ENCODE measurements around the gene ARID1B.
A peak's percentile ranks its signal among the peaks of the same experiment; 100 is the strongest.

The ARID1B gene

DNA sequence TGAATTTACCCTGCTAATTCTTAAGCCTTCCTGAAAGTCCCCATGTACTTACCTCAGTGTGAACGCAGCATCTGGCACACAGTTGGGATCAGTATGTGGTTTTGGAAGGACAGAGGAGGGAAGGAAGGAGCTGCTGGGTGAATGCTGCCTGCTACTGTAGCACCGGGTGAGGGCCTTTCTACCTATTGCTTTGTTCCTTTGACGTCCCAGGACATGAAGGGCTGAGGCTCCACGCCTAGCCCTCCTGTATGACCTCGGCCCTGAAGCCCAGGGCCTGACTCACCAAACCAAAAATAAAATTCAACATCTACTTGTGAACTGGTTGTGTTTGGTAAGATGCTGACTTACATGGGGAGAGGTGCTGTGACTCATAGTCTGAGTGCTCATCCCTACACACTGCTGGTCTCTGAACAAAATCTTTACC, 51.1 kb downstream of the ARID1B start:
- no peak for DNase-seq

DNA sequence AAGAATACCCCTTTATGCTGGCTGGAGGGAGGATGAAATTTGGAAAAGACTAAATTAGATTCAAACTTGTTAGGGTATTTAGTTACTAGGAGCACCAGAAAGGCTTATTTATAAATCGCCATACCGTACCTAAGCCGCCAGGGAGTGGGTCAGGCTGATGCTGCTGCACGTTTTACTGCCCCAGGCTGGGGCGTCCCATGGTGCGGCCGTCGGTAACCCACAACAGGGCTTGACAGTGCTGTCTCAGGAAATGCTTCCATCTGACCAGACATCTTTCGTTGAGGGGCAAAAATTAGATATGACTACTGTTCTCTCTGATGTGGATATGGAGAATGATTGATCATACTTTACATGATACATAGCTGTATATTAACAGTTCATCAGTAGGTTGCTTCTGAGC, 52.9 kb downstream of the ARID1B start:
- no peak for DNase-seq

DNA sequence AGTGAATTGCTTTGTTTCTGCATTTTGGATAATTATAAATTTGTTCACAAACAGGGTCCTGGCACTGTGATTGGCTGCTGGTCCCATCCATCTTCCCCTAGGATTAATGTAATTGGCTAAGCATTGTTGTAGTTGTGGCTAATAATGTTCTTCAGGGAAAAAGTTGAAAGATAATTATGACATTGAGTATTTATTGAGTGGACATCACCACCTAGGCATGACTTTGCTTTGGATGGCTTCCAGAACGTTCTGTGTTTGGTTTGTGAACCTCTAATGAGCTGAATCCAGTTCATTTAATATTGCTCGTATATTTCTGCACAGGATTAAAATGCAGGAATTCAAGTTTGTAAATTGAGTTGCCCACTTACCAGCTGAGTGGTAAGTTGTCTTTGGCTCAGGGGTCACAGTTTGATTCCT, 55.1 kb downstream of the ARID1B start:
- DNase-seq, result peak; percentile 46

DNA sequence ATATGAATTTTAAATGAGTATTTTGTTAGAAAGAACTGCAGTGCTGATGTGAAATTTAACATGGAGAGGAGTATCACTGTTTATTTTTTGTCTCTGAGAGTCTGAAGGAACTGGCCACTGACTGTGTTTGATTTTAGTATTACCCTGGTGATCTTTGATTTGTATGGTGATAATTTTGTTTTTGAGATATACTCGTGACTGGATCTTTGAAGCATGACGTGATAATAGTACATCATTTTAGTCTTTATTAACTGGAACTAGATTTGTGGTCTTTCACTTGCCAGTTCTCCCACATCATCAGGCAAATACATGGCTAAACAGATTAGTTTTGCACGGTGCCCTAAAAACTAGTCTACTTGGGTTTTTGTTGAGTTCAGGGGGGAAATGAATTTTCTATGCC, 55.5 kb downstream of the ARID1B start:
- DNase-seq, result no peak

DNA sequence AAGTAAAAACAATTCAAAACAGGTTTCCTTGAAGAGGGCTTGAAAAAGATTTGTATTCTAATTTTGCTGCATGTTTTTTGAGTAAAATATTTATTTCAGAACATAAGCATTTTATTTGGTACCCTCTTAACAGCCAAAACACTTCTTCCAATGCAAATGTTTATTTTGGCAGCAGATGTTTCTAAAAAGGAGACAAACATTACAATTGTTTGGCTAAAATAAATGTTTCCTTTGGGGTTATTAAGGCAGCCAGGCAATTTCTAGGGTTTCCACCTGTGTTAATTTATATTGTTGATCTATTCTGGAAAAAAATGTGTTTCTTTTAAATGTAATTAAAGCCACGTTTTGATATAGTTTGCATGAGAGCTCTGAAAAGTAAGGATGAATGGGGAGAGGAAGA, 56.6 kb downstream of the ARID1B start:
- DNase-seq, result peak; percentile 2

DNA sequence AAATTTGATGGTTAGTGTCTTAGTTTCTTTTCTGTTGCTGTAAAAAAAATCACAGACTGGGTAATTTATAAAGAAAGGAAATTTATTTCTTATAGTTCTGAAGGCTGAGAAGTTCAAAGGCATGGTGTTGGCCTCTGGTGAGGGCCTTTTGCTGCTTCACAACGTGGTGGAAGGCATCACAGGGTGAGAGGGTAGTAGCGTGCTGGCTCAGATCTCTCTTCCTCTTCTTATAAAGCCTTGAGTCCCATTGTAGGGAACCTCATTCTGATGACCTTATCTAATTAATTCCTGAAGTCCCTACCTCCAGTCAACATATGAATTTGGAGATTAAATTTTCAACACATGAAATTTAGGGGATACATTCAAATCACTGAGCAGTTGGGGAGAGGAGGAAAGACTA, 62.0 kb downstream of the ARID1B start:
- no peak for DNase-seq

DNA sequence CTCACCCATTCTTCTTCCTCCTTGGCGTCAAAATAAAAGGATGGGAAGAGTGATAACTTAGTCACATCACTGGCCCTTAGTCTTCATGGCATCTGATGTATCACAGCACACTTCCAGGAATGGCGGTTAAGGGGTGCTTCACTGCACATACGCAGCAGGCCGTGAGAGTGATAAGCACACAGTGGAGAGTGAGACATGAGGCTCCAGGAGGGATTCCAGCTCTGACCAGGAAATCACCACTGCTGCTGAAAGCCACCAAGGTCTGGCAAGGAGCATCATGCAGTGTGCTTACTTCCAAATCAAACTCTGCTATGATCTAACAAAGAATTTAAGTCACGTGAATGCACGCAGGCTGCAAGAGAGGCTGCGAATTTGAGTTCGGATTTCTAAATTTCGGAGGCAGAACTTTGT, 62.4 kb downstream of the ARID1B start:
- no peak for DNase-seq

DNA sequence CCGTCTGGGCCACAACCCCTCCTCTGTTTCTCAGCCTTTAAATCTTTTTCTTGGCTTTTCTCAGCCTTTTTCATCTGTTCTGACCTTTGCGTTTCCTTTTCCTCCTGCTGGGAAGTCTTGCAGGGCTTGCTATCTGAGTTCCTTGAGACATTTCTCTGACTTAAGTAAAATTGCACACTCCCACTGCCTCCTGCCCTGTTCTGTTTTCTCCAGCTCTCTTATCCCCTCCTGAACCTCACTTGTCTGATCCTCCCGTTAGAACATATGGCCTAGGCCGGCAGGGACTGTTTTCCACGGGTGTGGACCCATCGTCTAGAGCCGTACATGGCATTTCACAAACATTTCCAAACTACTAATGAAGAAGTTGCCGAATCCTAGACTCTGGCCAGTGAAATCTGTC, 63.0 kb downstream of the ARID1B start:
- DNase-seq, result no peak

DNA sequence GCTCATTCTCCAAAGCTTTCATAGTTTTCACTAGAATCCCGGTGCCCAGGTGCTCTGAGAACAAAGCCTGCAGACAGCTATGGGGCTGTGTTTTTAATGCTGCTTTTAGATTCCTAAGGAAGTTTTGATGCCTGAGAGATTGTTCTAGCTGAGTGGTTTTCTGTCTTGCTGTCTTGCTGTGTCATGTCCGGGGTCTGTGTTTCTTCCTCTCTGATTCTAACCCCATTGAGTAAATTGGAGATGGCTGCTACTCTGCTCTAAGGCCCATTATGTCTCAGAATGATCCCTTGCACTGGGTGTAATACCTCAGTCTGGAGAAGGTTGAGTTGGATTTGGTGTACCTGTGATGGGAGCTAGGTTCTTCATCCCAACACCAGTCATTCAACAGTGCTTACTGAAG, 63.4 kb downstream of the ARID1B start:
- no peak for DNase-seq

DNA sequence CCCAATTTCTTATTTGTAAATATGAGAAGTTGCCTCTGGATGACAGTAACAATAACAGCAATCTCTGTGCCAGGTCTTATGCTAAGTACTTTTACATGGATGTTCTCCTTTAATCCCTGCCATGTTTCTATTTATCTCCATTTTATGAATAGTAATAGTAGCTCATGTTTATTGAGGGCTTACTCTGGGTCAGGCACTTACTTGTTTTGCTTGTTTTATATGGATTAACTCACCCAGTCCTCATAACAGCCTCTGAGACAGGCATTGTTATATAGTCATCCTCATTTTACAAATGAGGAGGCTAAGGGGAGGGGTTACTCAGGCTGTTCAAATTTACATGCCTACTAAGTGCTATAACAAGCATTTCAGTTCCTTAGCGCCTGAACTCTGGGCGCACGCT, 64.3 kb downstream of the ARID1B start:
- DNase-seq, result no peak

DNA sequence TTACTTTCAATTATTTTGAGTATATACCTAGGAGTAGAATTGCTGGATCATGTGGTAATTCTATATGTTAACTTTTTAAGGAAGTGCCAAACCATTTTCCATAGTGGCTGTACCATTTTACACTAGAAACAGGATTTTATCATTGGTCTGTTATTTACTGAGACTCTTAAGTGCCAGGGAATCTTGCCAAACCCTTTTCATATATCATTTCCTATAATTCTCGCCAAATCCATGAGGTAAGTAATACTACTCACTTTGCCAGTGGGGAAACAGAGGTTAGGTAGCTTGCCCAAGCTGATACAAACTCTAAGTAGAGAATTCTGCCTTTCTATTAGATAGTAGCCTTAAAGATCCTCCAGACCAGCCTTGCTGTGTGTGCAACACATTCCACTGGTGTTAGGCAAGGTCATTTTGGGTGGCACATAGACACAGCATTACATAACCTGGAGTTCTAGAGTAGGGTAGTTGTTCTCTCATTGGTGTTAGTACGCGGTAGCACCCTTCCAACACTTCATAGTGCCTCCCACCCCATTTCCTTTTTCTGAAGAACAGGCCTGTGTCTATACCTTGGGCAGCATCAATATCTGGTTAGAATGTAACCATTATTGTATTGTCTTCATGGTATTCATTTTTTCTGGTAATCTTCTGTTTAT, 65.5 kb downstream of the ARID1B start:
- no peak for DNase-seq

DNA sequence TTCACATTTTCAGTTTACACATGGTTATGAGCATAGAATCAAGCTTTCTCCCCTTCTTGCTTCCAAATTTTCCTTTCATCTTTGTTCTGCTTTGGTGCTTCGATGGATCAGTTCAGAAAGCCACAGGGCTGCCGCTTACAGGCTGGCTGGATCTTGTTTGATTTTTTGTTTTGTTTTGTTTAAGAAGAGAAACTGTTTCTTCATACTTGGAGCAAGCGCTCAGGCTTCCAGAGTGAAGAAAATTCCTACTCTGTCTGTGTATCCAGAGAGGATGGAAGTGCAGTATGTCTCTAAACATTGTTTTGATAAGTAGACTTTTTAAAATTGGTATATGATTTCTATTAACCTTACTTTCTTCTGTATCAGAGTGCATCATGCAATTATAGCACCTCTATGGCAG, 66.9 kb downstream of the ARID1B start:
- DNase-seq, result no peak

DNA sequence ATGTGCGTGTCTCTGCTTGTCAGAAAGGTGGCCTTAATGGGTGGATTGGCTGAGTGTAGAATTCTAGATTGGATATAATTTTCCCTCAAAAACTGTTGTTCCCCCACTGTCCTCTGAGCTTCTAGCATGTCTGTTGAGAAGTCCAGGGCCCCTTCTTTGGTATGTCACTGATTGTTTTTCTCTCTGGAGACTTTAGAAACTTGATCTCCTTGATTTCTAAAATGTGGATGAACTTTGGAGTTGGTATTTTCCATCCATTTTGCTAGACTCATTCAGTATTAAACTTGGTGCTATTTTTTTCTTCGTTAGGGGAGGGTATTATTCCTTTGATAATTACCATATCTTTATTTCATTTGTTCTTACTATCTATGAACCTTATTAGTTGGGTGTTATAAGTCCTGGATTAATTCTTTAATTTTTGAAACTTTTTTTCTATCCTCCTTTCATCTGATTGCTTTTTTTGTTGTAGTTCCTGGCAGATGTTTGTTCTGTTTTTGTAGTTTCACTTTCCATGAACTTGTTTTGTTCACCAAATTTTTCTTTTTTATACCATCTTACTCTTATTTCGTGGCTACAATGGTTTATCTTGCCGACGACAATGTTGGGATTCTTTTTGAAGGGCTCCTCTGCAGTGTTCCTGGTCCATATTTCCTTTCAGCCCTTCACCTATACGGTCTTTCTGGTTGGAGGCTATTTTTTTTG, 68.4 kb downstream of the ARID1B start:
- DNase-seq, result no peak

DNA sequence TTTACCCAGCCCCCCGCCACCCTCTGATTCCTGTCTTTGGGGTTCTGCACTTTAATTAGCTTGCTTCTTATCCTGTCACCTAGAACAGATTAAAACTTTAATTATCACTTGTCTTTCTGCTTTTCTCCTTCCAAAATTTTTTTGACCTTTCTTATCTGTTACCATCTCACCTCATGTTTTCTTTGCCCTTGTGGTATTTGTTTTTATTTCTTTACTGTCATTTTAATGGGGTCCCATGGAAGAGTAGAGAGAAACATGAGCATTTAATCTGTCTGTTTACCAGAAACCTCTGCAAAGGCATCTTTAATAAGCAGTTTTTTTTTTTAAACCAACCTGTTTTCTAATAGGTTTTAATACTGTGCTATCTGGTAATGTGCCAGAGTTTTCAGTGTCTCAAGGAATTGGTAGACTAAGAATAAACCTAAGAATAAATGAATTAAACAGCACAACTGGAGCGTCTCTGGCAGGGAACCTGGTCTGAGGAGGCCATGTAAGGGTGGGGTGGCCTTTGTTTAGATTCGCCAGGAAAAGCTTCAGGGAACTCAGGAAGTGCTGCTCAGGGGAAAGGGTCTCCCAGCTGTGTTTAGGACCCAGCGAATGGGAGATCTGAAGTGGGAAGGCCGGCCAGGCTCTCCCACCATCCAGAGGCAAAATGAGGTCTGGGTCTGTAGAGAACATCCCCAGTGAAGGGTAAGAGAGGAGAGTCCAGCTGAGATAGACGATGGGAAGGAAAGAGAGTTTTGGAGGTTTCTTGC, 69.8 kb downstream of the ARID1B start:
- DNase-seq, result no peak

DNA sequence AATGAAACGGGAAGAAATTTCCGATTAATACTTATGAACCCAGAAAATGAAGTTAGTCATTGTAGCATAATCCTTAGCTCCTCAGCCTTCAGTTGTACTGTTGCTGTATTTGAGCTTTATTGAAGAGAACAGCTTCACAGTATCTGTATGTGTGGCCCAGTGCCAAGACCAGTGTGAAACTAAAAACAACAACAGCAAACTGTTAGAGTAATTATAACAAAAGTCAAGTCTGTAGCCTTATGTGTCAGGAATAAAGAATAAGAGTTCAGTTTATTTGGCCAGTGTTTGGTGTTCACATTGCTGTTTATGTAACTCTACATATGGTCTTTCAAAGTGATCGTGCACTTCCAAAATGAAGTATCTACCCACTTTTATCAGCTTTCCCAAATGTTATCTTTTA, 70.9 kb downstream of the ARID1B start:
- no peak for DNase-seq

DNA sequence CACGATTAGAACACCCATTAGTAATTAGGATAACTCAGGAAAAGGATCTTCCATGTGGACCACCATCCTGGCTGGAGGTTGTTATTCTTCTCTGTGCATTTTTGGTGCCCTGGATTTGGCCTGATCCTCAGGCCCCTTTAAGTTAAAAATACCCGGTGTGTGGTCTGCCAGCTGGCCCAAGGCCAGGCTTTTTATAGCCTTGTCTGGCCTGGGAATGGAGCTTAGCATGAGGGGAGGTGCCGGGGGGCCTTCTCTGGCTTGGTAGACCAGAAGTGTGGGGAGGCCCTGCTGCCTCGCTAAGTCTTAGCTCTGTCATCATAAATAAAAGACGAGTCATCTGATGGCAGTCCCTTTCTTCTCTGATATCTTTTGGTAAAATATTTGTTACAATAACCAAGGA, 71.4 kb downstream of the ARID1B start:
- no peak for DNase-seq

DNA sequence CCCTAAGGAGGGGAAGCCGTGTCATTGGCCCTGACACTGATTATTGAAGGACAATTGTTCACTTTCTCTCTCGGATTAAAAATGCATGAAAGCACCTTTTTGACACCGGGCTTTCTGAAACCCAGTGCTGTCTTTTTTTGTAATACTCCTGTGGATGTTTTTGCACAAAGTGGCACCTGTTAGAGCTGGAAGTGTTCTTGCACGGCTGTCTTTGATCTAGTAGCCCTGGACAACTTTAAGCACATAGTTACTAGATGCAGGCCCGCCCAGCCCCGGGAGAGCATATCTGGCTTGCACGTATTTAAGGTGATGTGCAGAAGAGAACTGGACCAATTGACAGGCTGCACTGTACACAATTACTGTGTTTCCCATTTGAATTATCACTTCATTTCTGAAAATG, 72.6 kb downstream of the ARID1B start:
- no peak for DNase-seq

DNA sequence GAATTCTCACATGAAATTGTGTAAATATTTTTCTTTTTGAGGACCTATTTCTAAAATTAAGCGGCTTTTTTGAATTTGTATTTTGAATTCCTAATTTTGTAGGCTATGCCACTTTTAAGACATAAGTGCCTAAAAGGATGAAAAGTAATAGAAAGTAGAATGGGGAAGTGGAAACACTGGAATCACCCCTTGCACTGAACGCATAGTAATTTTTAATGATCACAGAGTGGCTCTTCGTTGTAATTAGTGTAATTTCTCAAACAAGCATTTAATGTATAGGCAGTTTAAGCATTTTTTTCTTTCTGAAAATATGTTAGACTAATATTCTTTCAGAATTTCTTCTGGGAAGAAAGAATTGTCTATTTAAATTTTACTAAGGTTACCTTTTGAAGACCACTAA, 73.2 kb downstream of the ARID1B start:
- no peak for DNase-seq

DNA sequence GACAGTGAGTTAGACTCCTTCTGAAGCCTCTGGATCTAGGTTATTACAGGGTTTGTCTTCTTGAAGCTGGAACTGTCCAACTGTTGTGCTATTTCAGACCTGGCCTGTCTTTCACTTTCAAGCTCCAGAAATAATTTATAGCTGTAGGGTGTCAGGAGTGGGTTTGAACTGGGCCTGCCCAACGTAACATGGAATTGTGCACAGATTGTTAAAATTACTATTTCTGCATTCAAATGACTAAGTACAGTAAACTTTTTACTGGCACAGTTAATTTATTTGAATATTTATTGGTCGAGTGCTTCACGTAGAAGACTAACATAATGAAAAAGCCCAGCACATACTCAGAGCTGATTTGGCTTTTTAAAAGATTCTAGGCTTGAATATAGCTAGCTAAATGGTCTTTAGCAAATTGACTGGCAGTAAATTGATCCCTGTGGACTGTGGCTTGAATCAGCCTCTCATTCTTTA, 74.3 kb downstream of the ARID1B start:
- DNase-seq, result no peak

DNA sequence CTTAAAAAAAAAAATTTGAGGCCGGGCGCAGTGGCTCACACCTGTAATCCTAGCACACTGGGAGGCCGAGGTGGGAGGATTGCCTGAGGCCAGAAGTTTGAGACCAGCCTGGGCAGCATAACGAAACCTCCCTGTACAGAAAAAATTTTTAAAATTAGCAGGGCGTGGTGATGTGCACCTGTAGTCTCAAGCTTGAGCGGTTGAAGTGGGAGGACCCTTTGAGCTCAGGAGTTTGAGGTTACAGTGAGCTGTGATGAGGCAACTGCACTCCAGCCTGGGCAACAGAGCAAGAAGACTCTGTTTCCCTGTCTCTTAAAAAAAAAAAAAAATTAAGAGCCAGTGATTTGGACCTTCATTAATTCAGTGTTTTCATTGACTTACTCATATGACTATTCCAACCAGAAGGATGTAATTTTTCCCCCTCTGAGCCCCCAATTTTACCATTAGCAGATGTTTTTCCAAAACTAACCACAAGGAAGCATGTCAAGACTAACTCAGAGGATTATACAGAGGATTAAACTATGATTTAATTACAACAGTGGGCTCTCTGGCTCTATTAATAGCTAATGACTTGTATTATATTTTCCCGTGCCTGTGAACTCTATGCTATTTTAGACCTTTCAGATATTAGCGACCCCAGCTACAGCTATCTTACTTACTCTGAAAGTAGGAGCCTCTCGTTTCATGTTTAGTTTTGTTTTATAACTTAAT, 75.1 kb downstream of the ARID1B start:
- DNase-seq, result no peak

DNA sequence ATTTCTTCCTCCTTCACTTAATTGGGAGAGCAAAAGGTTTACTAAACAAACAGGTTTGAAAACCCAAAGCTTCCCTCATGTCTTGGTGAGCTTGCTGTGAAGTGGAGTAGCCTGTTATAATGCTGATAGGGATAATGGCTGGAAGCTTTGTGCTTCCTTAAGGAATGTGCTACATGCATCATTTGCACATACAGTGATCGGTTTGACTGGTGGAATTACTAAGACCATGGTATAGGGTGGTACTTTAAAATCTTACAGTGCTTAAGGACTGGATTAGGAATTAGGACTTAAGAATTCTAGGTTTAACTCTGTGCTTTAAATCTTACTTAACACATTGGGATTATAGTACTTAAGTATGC, 75.7 kb downstream of the ARID1B start:
- no peak for DNase-seq

DNA sequence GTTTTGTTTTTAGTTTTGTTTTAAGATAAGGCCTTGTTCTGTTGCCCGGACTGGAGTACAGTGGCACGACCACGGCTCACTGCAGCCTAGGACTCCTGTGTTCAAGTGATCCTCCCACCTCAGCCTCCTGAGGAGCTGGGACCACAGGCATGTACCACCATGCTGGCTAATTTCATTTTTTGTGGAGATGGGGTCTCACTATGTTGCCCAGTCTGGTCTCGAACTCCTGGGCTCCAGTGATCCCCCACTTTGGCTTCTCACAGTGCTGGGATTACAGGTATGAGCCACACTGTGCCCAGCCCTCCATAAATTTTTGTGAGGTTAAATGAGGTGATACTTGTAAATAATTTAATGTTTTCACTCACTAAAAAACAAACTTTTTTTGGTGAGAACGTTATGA, 76.6 kb downstream of the ARID1B start:
- no peak for DNase-seq

DNA sequence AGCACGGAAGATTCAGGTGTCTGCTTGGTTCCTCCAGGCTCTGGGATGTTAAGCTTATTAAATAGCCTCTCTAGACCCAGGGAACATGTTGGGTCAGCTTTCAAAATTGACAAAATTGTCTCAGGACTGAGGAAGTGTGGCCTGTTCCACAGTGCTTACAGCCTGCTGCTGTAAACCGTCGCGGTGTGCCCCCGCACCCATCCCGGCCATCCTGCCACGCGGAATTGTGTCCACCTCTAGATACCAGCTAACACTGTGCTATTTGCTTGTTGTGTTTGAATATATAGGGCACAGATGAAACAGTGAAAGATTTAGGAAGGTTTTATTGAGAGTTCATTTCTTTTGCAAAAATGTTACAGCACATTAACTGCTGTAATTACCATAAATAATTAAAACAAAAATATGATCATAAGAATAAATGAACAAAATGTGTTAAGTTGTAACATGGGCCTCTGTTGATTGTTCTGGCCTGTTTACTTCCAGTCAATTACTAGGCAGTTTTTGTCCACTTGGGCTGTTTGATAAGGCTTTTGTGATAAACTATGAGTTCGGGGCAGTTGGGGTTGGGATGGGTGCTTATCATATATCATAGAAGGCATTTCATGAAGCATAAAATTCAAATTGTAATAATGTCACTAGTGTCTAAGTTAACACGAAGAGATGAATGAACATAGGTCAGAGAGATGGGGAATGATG, 77.4 kb downstream of the ARID1B start:
- no peak for DNase-seq
